SK-N-SH treated with all-trans-retinoic acid at 6 μM for 48 hours (cell line): Measurements from ENCODE around the gene MPC1.
A peak's percentile ranks its signal among the peaks of the same experiment; 100 is the strongest.

ENCODE experiments used
- ATAC-seq: fragments of 200-7000 bp; cut with Tn5 transposase; 3 replicates; pipeline ENCODE4 v1.9.1; 2020; ENCODE audit warnings: mild to moderate bottlenecking, moderate library complexity
- BACH2 ChIP-seq: fragments of 250-450 bp; sonication (Bioruptor Pico); IDR thresholded peaks from 2 replicates; pipeline ENCODE4 v1.9.0; 2021; ENCODE audit warnings: mild to moderate bottlenecking, borderline replicate concordance
- CSDC2 ChIP-seq: fragments of 250-450 bp; sonication (Bioruptor Pico); IDR thresholded peaks from 2 replicates; pipeline ENCODE4 v1.5.0; 2020; ENCODE audit warnings: mild to moderate bottlenecking, moderate library complexity
- ESRRG ChIP-seq: fragments of 250-450 bp; sonication (Bioruptor Pico); IDR thresholded peaks from 2 replicates; pipeline ENCODE4 v1.6.1; 2021; ENCODE audit warnings: mild to moderate bottlenecking
- GLIS3 ChIP-seq: fragments of 250-450 bp; sonication (Bioruptor Pico); IDR thresholded peaks from 2 replicates; pipeline ENCODE4 v1.5.0; 2020; ENCODE audit warnings: mild to moderate bottlenecking, moderate library complexity
- ISL1 ChIP-seq: fragments of 250-450 bp; sonication (Bioruptor Pico); IDR thresholded peaks from 2 replicates; pipeline ENCODE4 v2.1.2; 2022; ENCODE audit warnings: mild to moderate bottlenecking, moderate library complexity
- PPARA ChIP-seq: fragments of 250-450 bp; sonication (Bioruptor Pico); IDR thresholded peaks from 2 replicates; pipeline ENCODE4 v1.5.0; 2020; ENCODE audit warnings: mild to moderate bottlenecking, borderline replicate concordance
- RARB ChIP-seq: fragments of 250-450 bp; sonication (Bioruptor Pico); IDR thresholded peaks from 2 replicates; pipeline ENCODE4 v1.8.0; 2021; ENCODE audit warnings: mild to moderate bottlenecking, moderate library complexity
- SNAI2 ChIP-seq: fragments of 250-450 bp; sonication (Bioruptor Pico); IDR thresholded peaks from 2 replicates; pipeline ENCODE4 v1.5.0; 2020; ENCODE audit warnings: mild to moderate bottlenecking, moderate library complexity
- TCF4 ChIP-seq: fragments of 250-450 bp; sonication (Bioruptor Pico); IDR thresholded peaks from 2 replicates; pipeline ENCODE4 v1.8.0; 2021; ENCODE audit warnings: mild to moderate bottlenecking, moderate library complexity, borderline replicate concordance
- TOX ChIP-seq: fragments of 250-450 bp; sonication (Bioruptor Pico); IDR thresholded peaks from 2 replicates; pipeline ENCODE4 v1.8.0; 2021; ENCODE audit warnings: mild to moderate bottlenecking, moderate library complexity, borderline replicate concordance
- ZC3H10 ChIP-seq: fragments of 250-450 bp; sonication (Bioruptor Pico); IDR thresholded peaks from 2 replicates; pipeline ENCODE4 v1.5.1; 2021; ENCODE audit warnings: mild to moderate bottlenecking, moderate library complexity
- ZFP30 ChIP-seq: fragments of 450-650 bp; formaldehyde crosslinking; IDR thresholded peaks from 2 replicates; pipeline ENCODE4 v1.5.0; 2022; ENCODE audit warnings: mild to moderate bottlenecking, moderate library complexity
- ZNF70 ChIP-seq: fragments of 450-650 bp; formaldehyde crosslinking; IDR thresholded peaks from 2 replicates; pipeline ENCODE4 v1.5.0; 2020; ENCODE audit warnings: mild to moderate bottlenecking, moderate library complexity
- ZNF8 ChIP-seq: fragments of 450-650 bp; formaldehyde crosslinking; IDR thresholded peaks from 2 replicates; pipeline ENCODE4 v1.5.0; 2020; ENCODE audit warnings: mild to moderate bottlenecking, moderate library complexity
- TF ChIP-seq, protein P1 (sequence below): fragments of 250-450 bp; sonication (Bioruptor Pico); IDR thresholded peaks from 2 replicates; pipeline ENCODE4 v1.8.0; 2020; ENCODE audit warnings: mild to moderate bottlenecking, moderate library complexity, borderline replicate concordance
- TF ChIP-seq, protein P2 (sequence below): fragments of 250-450 bp; sonication (Bioruptor Pico); IDR thresholded peaks from 2 replicates; pipeline ENCODE4 v1.5.0; 2020; ENCODE audit warnings: mild to moderate bottlenecking, moderate library complexity
- TF ChIP-seq, protein P3 (sequence below): fragments of 250-450 bp; sonication (Bioruptor Pico); IDR thresholded peaks from 2 replicates; pipeline ENCODE4 v1.5.1; 2020; ENCODE audit warnings: low read depth, mild to moderate bottlenecking, moderate library complexity
- TF ChIP-seq, protein P4 (sequence below): fragments of 250-450 bp; sonication (Bioruptor Pico); IDR thresholded peaks from 2 replicates; pipeline ENCODE4 v1.8.0; 2021; ENCODE audit warnings: low read depth, mild to moderate bottlenecking, moderate library complexity, borderline replicate concordance
- TF ChIP-seq, protein P5 (sequence below): fragments of 250-450 bp; sonication (Bioruptor Pico); IDR thresholded peaks from 2 replicates; pipeline ENCODE4 v1.5.1; 2021; ENCODE audit warnings: mild to moderate bottlenecking, moderate library complexity

Gene MPC1

DNA sequence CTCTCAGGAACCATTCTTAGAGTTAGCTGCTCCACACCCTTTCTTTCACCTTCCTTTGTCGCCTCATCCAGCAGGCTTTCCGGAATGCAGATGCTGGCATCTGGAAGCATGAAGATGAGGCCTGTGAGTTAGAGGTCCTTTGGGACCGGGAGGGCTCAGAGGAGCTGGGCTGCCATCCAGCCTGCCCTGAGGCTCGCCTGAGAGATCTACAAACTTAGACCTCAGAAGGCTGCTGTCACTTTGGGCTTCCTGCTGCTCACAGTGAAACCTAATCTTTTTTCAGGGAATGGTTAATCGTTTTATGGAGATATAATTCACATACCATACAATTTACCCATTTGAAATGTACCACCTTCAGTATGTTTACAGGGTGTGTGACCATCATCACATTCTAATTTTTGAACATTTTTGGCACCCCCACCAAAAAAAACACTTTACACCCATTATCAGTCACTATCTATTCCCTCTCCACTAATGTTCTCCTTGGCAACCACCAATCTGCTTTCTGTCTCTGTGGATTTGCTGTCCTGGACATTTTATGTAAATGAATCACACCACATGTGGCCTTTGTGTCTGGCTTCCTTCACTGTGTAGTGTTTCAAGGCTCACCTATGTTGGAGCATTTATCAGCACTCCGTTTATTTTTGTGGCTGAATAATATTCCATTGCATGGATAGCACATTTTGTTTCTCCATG lies 20.0 kb upstream of the MPC1 start (continued):
- TF ChIP-seq, protein P1, sequence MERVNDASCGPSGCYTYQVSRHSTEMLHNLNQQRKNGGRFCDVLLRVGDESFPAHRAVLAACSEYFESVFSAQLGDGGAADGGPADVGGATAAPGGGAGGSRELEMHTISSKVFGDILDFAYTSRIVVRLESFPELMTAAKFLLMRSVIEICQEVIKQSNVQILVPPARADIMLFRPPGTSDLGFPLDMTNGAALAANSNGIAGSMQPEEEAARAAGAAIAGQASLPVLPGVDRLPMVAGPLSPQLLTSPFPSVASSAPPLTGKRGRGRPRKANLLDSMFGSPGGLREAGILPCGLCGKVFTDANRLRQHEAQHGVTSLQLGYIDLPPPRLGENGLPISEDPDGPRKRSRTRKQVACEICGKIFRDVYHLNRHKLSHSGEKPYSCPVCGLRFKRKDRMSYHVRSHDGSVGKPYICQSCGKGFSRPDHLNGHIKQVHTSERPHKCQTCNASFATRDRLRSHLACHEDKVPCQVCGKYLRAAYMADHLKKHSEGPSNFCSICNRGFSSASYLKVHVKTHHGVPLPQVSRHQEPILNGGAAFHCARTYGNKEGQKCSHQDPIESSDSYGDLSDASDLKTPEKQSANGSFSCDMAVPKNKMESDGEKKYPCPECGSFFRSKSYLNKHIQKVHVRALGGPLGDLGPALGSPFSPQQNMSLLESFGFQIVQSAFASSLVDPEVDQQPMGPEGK: no peak
- TF ChIP-seq RARB (CRISPR knock-in tag) (no peak), ESRRG (0 out of 2 replicates have a peak, but pooled peaks have one; percentile 30), ZFP30 (CRISPR knock-in tag) (no peak), TOX (CRISPR knock-in tag) (no peak), BACH2 (CRISPR knock-in tag) (no peak), ZC3H10 (CRISPR knock-in tag) (no peak), ISL1 (peak; percentile 73)
- TF ChIP-seq, protein P2, sequence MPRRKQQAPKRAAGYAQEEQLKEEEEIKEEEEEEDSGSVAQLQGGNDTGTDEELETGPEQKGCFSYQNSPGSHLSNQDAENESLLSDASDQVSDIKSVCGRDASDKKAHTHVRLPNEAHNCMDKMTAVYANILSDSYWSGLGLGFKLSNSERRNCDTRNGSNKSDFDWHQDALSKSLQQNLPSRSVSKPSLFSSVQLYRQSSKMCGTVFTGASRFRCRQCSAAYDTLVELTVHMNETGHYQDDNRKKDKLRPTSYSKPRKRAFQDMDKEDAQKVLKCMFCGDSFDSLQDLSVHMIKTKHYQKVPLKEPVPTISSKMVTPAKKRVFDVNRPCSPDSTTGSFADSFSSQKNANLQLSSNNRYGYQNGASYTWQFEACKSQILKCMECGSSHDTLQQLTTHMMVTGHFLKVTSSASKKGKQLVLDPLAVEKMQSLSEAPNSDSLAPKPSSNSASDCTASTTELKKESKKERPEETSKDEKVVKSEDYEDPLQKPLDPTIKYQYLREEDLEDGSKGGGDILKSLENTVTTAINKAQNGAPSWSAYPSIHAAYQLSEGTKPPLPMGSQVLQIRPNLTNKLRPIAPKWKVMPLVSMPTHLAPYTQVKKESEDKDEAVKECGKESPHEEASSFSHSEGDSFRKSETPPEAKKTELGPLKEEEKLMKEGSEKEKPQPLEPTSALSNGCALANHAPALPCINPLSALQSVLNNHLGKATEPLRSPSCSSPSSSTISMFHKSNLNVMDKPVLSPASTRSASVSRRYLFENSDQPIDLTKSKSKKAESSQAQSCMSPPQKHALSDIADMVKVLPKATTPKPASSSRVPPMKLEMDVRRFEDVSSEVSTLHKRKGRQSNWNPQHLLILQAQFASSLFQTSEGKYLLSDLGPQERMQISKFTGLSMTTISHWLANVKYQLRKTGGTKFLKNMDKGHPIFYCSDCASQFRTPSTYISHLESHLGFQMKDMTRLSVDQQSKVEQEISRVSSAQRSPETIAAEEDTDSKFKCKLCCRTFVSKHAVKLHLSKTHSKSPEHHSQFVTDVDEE: peak; percentile 20; the same call in 1 of the 2 replicates
- TF ChIP-seq, all 23 proteins: peak for 5

DNA sequence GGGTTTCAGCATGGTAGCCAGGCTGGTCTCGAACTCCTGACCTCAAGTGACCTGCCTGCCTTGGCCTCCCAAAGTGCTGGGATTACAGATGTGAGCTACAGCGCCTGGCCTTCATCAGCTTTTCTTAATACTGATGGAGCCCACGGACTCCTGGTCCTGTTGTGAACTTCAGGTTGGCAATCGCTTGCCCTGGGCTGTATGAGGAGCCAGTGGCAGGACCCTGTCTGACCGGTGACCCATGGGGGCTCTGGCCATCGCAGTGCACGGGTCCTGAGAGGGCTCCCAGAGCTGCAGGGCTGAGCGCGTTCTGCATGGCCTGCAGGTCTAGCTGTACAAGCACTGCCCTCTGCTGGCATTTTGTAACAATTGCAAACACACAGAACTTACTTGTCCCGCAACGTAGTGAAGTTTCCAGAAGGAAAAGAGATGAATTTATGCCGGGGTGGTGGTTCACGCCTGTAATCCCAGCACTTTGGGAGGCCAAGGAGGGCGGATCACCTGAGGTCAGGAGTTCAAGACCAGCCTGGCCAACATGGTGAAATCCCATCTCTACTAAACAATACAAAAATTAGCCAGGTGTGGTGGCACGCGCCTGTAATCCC lies 18.0 kb upstream of the MPC1 start:
- ATAC-seq: peak; percentile 85

DNA sequence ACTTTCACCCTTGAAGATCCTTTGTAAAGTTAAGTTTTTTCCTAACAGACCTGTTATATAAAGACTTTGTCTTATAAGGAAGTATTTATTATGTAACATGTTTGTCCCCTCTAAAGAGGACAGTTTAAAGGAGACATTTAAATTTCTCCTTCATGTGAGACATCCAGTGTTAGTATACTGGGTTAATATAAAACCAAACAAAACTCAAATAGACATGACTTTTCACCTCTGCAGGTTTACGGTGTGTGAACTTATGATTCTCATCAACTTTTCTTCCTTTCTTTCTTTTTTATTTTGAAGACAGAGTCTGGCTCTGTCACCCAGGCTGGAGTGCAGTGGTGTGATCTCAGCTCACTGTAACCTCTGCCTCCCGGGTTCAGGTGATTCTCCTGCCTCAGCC lies 17.4 kb upstream of the MPC1 start:
- ATAC-seq: no peak
- TF ChIP-seq ESRRG (no peak), PPARA (CRISPR knock-in tag) (no peak), ISL1 (no peak), RARB (CRISPR knock-in tag) (no peak), BACH2 (CRISPR knock-in tag) (no peak), ZC3H10 (CRISPR knock-in tag) (no peak), GLIS3 (CRISPR knock-in tag) (no peak), TCF4 (CRISPR knock-in tag) (no peak), ZNF8 (CRISPR knock-in tag) (no peak), SNAI2 (CRISPR knock-in tag) (no peak), ZNF70 (no peak), CSDC2 (no peak)
- TF ChIP-seq, protein P2: no peak
- TF ChIP-seq, protein P3, sequence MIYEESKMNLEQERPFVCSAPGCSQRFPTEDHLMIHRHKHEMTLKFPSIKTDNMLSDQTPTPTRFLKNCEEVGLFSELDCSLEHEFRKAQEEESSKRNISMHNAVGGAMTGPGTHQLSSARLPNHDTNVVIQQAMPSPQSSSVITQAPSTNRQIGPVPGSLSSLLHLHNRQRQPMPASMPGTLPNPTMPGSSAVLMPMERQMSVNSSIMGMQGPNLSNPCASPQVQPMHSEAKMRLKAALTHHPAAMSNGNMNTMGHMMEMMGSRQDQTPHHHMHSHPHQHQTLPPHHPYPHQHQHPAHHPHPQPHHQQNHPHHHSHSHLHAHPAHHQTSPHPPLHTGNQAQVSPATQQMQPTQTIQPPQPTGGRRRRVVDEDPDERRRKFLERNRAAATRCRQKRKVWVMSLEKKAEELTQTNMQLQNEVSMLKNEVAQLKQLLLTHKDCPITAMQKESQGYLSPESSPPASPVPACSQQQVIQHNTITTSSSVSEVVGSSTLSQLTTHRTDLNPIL (CRISPR knock-in tag): no peak
- TF ChIP-seq, protein P4, sequence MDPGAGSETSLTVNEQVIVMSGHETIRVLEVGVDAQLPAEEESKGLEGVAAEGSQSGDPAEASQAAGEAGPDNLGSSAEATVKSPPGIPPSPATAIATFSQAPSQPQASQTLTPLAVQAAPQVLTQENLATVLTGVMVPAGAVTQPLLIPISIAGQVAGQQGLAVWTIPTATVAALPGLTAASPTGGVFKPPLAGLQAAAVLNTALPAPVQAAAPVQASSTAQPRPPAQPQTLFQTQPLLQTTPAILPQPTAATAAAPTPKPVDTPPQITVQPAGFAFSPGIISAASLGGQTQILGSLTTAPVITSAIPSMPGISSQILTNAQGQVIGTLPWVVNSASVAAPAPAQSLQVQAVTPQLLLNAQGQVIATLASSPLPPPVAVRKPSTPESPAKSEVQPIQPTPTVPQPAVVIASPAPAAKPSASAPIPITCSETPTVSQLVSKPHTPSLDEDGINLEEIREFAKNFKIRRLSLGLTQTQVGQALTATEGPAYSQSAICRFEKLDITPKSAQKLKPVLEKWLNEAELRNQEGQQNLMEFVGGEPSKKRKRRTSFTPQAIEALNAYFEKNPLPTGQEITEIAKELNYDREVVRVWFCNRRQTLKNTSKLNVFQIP (CRISPR knock-in tag): no peak
- TF ChIP-seq, protein P5, sequence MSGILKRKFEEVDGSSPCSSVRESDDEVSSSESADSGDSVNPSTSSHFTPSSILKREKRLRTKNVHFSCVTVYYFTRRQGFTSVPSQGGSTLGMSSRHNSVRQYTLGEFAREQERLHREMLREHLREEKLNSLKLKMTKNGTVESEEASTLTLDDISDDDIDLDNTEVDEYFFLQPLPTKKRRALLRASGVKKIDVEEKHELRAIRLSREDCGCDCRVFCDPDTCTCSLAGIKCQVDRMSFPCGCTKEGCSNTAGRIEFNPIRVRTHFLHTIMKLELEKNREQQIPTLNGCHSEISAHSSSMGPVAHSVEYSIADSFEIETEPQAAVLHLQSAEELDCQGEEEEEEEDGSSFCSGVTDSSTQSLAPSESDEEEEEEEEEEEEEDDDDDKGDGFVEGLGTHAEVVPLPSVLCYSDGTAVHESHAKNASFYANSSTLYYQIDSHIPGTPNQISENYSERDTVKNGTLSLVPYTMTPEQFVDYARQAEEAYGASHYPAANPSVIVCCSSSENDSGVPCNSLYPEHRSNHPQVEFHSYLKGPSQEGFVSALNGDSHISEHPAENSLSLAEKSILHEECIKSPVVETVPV: no peak
- TF ChIP-seq, protein P1: no peak
